HG02759 (cell line): ENCODE results near the gene ATP10D.

Source experiments
- ATAC-seq: cut with Tn5 transposase; IDR thresholded peaks from one replicate; pipeline ENCODE4 v1.9.1; 2021; ENCODE audit warnings: mild to moderate bottlenecking, moderate library complexity; ENCODE audit not compliant: unreplicated experiment

The ATP10D gene

GRCh38 chr4:47485047-47485692, at the start of gene ATP10D:
Gene ATP10D, plus strand, starts transcription at chr4:47485275. Its CDS starts 27,266 bp downstream, at chr4:47512541.
- peak; percentile 98 for ATAC-seq

GRCh38 chr4:47442980-47443379, 42.1 kb upstream of the ATP10D start:
- ATAC-seq: peak; percentile 61

- no peak for ATAC-seq
Observed at GRCh38 chr4:47444031-47444430, 41.0 kb upstream of the ATP10D start.

- ATAC-seq: no peak
Observed at GRCh38 chr4:47451657-47452056, 33.4 kb upstream of the ATP10D start.

- ATAC-seq: peak; percentile 32
Observed at GRCh38 chr4:47462799-47463234, 22.3 kb upstream of the ATP10D start.

- peak; percentile 91 for ATAC-seq
Observed at GRCh38 chr4:47463235-47463956, 21.7 kb upstream of the ATP10D start, which contains the start of gene COMMD8. Gene COMMD8, minus strand, starts transcription at chr4:47463702. Its CDS starts 51 bp downstream, at chr4:47463651.

GRCh38 chr4:47465004-47465403, 20.1 kb upstream of the ATP10D start:
- ATAC-seq: peak; percentile 22

- no peak for ATAC-seq
Observed at GRCh38 chr4:47466056-47466785, 18.9 kb upstream of the ATP10D start.

- no peak for ATAC-seq
Observed at GRCh38 chr4:47468706-47469365, 16.2 kb upstream of the ATP10D start.

GRCh38 chr4:47469951-47470350, 15.1 kb upstream of the ATP10D start:
- ATAC-seq: no peak

- ATAC-seq: no peak
Observed at GRCh38 chr4:47471064-47471463, 14.0 kb upstream of the ATP10D start.

GRCh38 chr4:47471591-47471990, 13.5 kb upstream of the ATP10D start:
- ATAC-seq: no peak

GRCh38 chr4:47473141-47473750, 11.8 kb upstream of the ATP10D start:
- no peak for ATAC-seq

GRCh38 chr4:47474799-47475198, 10.3 kb upstream of the ATP10D start:
- ATAC-seq: no peak

- no peak for ATAC-seq
Observed at GRCh38 chr4:47475411-47475810, 9.7 kb upstream of the ATP10D start.

- no peak for ATAC-seq
Observed at GRCh38 chr4:47478804-47479203, 6.3 kb upstream of the ATP10D start.

GRCh38 chr4:47482326-47482725, 2.7 kb upstream of the ATP10D start:
- no peak for ATAC-seq

- no peak for ATAC-seq
Observed at GRCh38 chr4:47483745-47484144, 1.3 kb upstream of the ATP10D start.

GRCh38 chr4:47484168-47484567, 907 bp upstream of the ATP10D start:
- ATAC-seq: no peak

- ATAC-seq: no peak
Observed at GRCh38 chr4:47485768-47486167, 693 bp downstream of the ATP10D start.

- no peak for ATAC-seq
Observed at GRCh38 chr4:47486231-47486673, 1.2 kb downstream of the ATP10D start.
